IgD-negative memory B cell (primary cell): ENCODE data around the gene USE1. TPM values are rescaled to one million over a fixed set of nuclear protein-coding genes. Genes with fewer than 3 reads are reported as not detected.

Experiments
- H3K27ac Mint-ChIP-seq, 3 donors: one replicate each; pipeline ENCODE4 v1.8.0; 2020 to 2022; ENCODE audit warnings: mild to moderate bottlenecking in 3 of 3, mixed read lengths in 3 of 3, moderate library complexity in 1 of 3
- H3K27me3 Mint-ChIP-seq: one replicate; pipeline ENCODE4 v1.8.0; 2021; ENCODE audit warnings: mixed read lengths
- H3K36me3 Mint-ChIP-seq: one replicate; pipeline ENCODE4 v1.8.0; 2020; ENCODE audit warnings: mild to moderate bottlenecking, mixed read lengths
- H3K4me1 Mint-ChIP-seq, 3 donors: one replicate each; pipeline ENCODE4 v1.8.0; 2020 to 2022; ENCODE audit warnings: mixed read lengths in 3 of 3, mild to moderate bottlenecking in 1 of 3
- H3K4me3 Mint-ChIP-seq, 4 donors: one replicate each; pipeline ENCODE4 v1.8.0; 2020 to 2022; ENCODE audit warnings: mild to moderate bottlenecking in 4 of 4, mixed read lengths in 4 of 4, moderate library complexity in 3 of 4
- H3K9me3 Mint-ChIP-seq, 3 donors: one replicate each; pipeline ENCODE4 v1.8.0; 2020 to 2021; ENCODE audit warnings: mixed read lengths in 3 of 3, mild to moderate bottlenecking in 1 of 3
- polyA plus RNA-seq: library from polyadenylated mRNA; unstranded; fragments of 300-500 nt; fragmentation: Illumina TruSeq; gene quantifications from one replicate; pipeline ENCODE4 v1.2.3, GENCODE V29; 2021

The USE1 gene
- polyA plus RNA-seq, 1 donor from 2014 or later, result 52.5 TPM

- peaks cover 7 to 18% (median 13%) of the 10 kb centered on the region in 3 donors for H3K4me1 Mint-ChIP-seq
- no peaks in the 10 kb centered on the region for H3K36me3 Mint-ChIP-seq
- H3K27me3 Mint-ChIP-seq, result no peaks in the 10 kb centered on the region
- peak within 1 kb of the TSS; percentile 83 to 93 (median 87) for H3K4me3 Mint-ChIP-seq
- H3K9me3 Mint-ChIP-seq, result no peaks in the 10 kb centered on the region
- peak within 1 kb of the TSS; percentile 83 to 94 (median 84) for H3K27ac Mint-ChIP-seq
These were observed 52.0 kb downstream of the USE1 start, which contains the start of gene BABAM1 for GRCh38 chr19:17266975-17267788. BABAM1 (plus strand) TSS chr19:17267443; CDS start chr19:17268807, 1,364 bp downstream.

GRCh38 chr19:17268754-17269153 lies 53.6 kb downstream of the USE1 start:
- no peaks in the 10 kb centered on the region for H3K9me3 Mint-ChIP-seq
- peaks cover 7 to 18% (median 13%) of the 10 kb centered on the region in 3 donors for H3K4me1 Mint-ChIP-seq
- H3K4me3 Mint-ChIP-seq, result peak overlapping the region in 2 of 4 donors; percentile 44 to 60
- no peaks in the 10 kb centered on the region for H3K27me3 Mint-ChIP-seq
- H3K27ac Mint-ChIP-seq, result peak overlapping the region in 1 of 3 donors; percentile 31
- peaks cover 2% of the 10 kb centered on the region for H3K36me3 Mint-ChIP-seq

Other genes with a start within 250 kb of the USE1 start
- gene CPAMD8, start 188.5 kb upstream of the USE1 start, polyA plus RNA-seq, result 5.1 TPM
- gene HAUS8, start 139.9 kb upstream of the USE1 start, polyA plus RNA-seq, result 11.4 TPM
- 26.9 TPM for gene MYO9B, start 139.6 kb upstream of the USE1 start, polyA plus RNA-seq
- 46.0 TPM for gene OCEL1, start 10.9 kb downstream of the USE1 start, polyA plus RNA-seq
- gene NR2F6, start 30.6 kb downstream of the USE1 start, polyA plus RNA-seq, result 1.3 TPM
- gene USHBP1, start 49.4 kb downstream of the USE1 start, polyA plus RNA-seq, result not detected
- gene BABAM1, start 52.1 kb downstream of the USE1 start, polyA plus RNA-seq, result 115 TPM
- 6.1 TPM for gene ANKLE1, start 66.5 kb downstream of the USE1 start, polyA plus RNA-seq
- gene ABHD8, start 88.1 kb downstream of the USE1 start, polyA plus RNA-seq, result 8.5 TPM
- 218 TPM for gene MRPL34, start 90.5 kb downstream of the USE1 start, polyA plus RNA-seq
- gene DDA1, start 94.2 kb downstream of the USE1 start, polyA plus RNA-seq, result 38.6 TPM
- not detected for gene ANO8, start 119.5 kb downstream of the USE1 start, polyA plus RNA-seq
- gene GTPBP3, start 122.2 kb downstream of the USE1 start, polyA plus RNA-seq, result 11.1 TPM
- gene PLVAP, start 162.0 kb downstream of the USE1 start, polyA plus RNA-seq, result not detected
- gene CCDC194, start 178.8 kb downstream of the USE1 start, polyA plus RNA-seq, result not detected
- gene BST2, start 190.3 kb downstream of the USE1 start, polyA plus RNA-seq, result 162 TPM
- gene MVB12A, start 204.7 kb downstream of the USE1 start, polyA plus RNA-seq, result 22.2 TPM
- not detected for gene TMEM221, start 233.3 kb downstream of the USE1 start, polyA plus RNA-seq
- not detected for gene NXNL1, start 245.6 kb downstream of the USE1 start, polyA plus RNA-seq